A549 (cell line): ENCODE measurements around the gene HOATZ.

ENCODE experiments used
- NR3C1 ChIP-seq: fragments of >200 bp; sonication (Bioruptor Twin); formaldehyde crosslinking; IDR thresholded peaks from 3 replicates; pipeline ENCODE4 v1.6.1; 2017
- POLR2A ChIP-seq: IDR thresholded peaks from 2 replicates; pipeline ENCODE4 v1.6.1; 2012; ENCODE audit warnings: mild to moderate bottlenecking, low read length
- RAD21 ChIP-seq, 2 experiments: fragments of >200 bp in 1 of 2; sonication (Bioruptor Twin) in 1 of 2; formaldehyde crosslinking in 1 of 2; IDR thresholded peaks in 1 of 2; conservative IDR thresholded peaks in 1 of 2; 2 replicates in 1 of 2; 3 replicates in 1 of 2; pipeline ENCODE4 v1.6.1; 2012 to 2018; ENCODE audit warnings: inconsistent platforms in 1 of 2
- TF ChIP-seq, protein P1 (sequence below): fragments of >200 bp; sonication (Bioruptor Twin); formaldehyde crosslinking; IDR thresholded peaks from 3 replicates; pipeline ENCODE4 v1.5.1; 2016
- TF ChIP-seq, protein P2 (sequence below): fragments of 250-450 bp; sonication (Bioruptor Pico); IDR thresholded peaks from 2 replicates; pipeline ENCODE4 v1.5.0; 2021; ENCODE audit warnings: mild to moderate bottlenecking, moderate library complexity, borderline replicate concordance

DNA sequence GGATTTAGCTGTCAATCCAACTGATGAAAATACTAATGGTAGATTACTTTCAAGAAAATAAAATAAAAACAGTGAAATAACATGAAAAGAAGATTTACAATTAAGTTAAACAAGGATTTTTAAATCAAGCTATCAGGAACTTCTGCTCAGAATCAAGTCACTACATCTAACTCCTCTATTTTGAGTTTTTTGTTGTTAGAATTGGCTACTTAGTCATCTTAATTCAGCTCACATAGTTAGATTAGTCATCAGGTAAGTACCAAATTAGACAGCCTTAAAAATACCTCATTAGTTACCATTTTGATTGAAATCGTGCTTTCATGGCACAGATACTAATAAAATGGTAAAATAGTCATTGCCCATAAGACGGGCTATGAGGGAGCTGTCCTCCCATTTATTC, 38.2 kb upstream of the HOATZ start:
- TF ChIP-seq NR3C1 (no peak), RAD21 (conservative IDR thresholded peaks at IDR 0.05 in 1 of 2, IDR thresholded peaks at IDR 0.05 in 1 of 2) (no peak), POLR2A (no peak)
- TF ChIP-seq, protein P1, sequence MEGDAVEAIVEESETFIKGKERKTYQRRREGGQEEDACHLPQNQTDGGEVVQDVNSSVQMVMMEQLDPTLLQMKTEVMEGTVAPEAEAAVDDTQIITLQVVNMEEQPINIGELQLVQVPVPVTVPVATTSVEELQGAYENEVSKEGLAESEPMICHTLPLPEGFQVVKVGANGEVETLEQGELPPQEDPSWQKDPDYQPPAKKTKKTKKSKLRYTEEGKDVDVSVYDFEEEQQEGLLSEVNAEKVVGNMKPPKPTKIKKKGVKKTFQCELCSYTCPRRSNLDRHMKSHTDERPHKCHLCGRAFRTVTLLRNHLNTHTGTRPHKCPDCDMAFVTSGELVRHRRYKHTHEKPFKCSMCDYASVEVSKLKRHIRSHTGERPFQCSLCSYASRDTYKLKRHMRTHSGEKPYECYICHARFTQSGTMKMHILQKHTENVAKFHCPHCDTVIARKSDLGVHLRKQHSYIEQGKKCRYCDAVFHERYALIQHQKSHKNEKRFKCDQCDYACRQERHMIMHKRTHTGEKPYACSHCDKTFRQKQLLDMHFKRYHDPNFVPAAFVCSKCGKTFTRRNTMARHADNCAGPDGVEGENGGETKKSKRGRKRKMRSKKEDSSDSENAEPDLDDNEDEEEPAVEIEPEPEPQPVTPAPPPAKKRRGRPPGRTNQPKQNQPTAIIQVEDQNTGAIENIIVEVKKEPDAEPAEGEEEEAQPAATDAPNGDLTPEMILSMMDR = no peak
- TF ChIP-seq, protein P2, sequence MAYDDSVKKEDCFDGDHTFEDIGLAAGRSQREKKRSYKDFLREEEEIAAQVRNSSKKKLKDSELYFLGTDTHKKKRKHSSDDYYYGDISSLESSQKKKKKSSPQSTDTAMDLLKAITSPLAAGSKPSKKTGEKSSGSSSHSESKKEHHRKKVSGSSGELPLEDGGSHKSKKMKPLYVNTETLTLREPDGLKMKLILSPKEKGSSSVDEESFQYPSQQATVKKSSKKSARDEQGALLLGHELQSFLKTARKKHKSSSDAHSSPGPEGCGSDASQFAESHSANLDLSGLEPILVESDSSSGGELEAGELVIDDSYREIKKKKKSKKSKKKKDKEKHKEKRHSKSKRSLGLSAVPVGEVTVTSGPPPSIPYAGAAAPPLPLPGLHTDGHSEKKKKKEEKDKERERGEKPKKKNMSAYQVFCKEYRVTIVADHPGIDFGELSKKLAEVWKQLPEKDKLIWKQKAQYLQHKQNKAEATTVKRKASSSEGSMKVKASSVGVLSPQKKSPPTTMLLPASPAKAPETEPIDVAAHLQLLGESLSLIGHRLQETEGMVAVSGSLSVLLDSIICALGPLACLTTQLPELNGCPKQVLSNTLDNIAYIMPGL = no peak
